ENCODE data around the gene MIEF1.

Gene MIEF1

DNA sequence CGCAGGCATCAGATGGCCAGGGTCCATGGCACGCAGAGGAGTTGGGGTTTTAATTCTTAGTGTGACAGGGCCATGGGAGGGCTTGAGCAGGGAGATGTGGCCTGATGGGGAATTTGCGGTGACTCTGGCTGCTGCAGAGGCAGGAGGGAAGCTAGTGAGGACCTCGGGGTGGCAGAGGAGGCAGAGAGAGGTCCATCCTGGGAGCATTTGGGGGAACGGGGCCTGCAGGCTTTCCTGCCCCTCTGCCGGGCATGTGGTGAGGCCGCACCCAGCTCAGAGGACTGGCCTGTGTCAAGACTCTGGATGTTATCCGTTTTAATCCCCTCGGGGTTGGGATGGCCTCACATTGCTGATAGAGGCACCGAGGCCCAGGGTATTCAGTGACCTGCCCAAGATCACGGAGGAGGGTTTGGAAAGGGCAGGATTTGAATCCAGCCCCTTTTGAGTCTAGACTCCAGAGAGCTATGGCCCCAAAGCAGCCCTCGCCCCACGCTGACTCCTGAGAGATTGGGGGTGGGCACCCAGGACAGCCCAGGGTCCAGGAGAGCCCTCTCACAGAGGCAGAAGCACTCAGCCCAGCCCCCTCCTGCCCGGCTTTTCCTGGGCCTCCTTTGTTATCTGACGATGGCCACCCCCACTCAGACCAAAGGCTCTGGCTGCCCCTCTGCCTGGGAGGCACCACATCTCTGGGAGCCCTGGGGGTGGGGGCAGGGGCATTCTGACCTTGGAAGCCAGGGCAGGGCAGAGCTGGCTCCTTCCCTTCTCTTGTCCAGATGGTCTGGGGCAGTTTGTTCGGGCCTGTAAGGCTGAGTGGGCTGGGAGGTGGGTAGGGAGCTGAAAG, 31.4 kb upstream of the MIEF1 start:
- no peak for DNase-seq (ENCODE audit: low read depth)

- DNase-seq (ENCODE audit: low read depth), result no peak
These were observed 30.5 kb upstream of the MIEF1 start for GRCh38 chr22:39471381-39472141.

DNA sequence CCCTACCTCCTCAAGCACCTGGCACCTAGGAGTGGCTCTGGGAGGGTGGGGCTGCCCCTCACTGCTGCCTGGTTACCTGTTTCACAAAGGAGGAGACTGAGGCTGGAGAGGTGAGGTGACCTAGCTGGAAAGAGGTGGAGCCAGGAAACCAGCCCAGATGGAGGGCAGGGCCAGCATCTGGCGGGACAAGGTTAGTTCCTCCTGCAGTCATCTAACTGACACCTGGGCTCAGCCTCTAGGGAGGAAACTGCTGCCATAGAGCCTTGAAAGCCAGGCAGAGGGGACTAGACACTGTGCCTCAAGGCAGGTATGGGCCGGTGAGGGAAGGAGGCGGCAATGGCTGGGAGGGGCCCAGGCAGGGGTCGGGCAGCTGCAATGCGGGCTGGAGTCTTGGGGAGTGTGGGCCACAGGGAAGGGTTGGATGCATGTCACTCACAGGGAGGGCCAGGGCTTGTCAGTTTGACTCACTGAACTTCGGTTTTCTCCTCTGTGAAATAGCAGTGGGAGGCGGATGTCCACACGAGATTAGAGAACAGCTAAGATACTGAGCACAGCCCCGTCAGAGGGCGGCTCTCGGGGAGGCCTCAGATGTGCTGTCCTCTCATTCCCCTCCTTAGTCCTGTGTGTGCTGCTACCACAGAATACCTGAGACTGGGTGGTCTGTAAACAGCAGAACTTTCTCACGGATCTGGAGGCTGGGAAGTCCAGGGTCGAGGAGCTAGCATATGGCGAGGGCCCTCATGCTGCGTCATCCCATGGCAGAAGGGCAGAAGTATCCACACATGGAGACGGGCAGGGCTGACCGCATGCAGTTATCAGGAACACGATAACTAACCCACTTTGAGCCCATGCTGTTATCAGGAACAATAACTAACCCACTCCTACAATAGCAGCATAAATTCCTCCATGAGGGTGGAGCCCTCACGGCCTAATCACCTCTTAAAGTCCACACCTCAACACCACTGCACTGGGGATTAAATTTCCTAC, 29.2 kb upstream of the MIEF1 start:
- no peak for DNase-seq (ENCODE audit: low read depth)

- DNase-seq (ENCODE audit: low read depth), result no peak
These were observed 28.2 kb upstream of the MIEF1 start for GRCh38 chr22:39473851-39474250.

DNA sequence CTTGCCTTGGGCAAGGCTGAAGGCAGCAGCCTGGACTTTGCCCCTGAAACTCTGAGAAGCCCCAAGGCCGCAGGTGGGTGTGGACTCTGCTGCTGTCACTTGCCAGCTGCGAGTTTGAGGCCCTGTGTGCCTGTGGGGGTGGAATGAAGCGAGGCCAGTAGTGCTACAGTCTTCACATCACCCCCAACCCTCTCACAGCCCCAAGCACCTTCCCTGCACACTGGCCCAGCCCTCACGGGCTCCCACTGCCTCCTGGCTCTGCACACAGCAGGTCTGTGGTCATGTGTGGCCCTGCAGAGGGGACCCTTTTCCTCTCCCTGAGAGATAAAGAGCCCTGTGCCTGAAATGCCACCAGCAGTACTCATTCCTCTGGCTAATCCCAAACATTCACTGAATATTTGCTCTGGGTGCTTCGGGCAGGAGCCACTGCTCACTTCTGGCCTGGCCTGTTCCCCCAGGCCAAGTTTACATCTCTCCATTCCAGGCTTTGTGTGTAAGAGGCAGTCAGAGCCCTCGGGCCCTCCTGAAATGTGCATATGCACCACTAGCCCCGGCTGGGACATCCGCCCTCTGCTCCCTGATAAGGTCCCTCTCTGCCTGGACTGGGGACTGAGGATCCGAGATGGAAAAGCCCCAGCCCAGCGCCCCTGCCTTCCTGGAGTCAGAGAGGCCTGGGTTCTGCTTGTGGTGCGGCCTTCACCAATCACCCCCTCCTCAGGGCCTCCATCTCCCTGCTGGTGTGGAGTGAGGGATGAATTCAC, 27.6 kb upstream of the MIEF1 start:
- no peak for DNase-seq (ENCODE audit: low read depth)

GRCh38 chr22:39475337-39475736, 26.8 kb upstream of the MIEF1 start:
- DNase-seq (ENCODE audit: low read depth), result no peak

GRCh38 chr22:39475902-39476301, 26.2 kb upstream of the MIEF1 start:
- DNase-seq (ENCODE audit: low read depth), result no peak

GRCh38 chr22:39476664-39477063, 25.4 kb upstream of the MIEF1 start:
- DNase-seq (ENCODE audit: low read depth), result no peak

DNA sequence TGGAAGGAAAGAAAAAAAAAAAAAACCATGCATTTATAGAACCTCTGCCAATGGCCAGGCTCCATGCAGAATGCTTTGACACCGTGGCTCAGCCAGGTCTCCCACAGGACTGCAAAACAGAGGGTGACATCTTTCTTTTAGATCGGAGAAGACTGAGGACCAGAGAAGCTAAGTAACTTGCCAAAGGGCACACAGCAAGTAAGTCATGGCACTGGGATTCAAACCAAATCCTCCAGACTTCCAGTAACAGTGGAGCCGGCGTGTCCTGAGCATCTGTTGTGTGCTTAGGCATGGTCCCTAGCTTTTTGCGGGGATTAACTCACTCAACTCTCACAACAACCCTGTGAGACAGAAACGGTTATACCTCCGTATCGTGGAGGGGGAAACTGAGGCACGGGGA, 24.5 kb upstream of the MIEF1 start:
- DNase-seq (ENCODE audit: low read depth), result no peak

GRCh38 chr22:39478441-39478850, 23.6 kb upstream of the MIEF1 start:
- DNase-seq (ENCODE audit: low read depth), result no peak

GRCh38 chr22:39479254-39479653, 22.8 kb upstream of the MIEF1 start:
- no peak for DNase-seq (ENCODE audit: low read depth)

GRCh38 chr22:39480557-39480956, 21.5 kb upstream of the MIEF1 start:
- no peak for DNase-seq (ENCODE audit: low read depth)

DNA sequence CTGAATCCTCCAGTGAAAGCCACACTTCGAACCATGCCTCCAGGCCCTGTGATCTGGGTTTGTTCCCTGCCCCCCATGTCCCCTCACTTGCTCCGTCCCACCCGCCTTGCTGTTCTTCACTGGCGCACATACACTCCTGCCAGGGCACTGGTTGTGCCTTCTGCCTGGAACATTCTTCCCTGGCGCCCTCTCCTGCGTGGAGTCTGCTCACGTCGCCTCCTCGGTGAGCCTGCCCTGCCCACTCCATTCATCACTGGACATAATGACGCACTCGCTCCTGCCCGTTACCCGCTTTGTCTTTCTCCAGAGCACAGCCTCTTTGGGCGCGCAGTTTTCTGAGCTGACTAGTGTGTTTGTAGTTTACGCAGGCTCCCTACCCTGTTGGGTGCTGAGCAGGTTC, 21.0 kb upstream of the MIEF1 start:
- no peak for DNase-seq (ENCODE audit: low read depth)

DNA sequence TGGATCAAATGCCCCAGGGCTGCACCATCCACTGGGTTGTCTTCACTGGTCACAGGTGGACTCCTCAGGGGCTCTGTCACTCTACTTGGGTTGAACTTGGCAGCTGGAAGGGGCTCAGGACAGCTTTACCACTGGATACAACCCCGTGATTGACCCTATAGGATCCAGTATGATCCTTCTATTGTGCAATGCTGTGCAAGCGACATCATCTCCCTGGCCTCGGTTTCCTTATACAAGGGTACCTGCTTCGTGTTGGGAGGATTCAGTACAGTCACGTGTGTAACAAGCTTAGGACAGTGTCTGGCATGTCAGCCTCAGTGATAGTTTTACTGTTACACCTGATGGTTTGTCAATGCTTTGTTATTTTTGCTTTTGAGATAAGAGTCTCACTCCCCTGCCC, 20.5 kb upstream of the MIEF1 start:
- no peak for DNase-seq (ENCODE audit: low read depth)

- no peak for DNase-seq (ENCODE audit: low read depth)
These were observed 19.3 kb upstream of the MIEF1 start for GRCh38 chr22:39482768-39483167.

DNA sequence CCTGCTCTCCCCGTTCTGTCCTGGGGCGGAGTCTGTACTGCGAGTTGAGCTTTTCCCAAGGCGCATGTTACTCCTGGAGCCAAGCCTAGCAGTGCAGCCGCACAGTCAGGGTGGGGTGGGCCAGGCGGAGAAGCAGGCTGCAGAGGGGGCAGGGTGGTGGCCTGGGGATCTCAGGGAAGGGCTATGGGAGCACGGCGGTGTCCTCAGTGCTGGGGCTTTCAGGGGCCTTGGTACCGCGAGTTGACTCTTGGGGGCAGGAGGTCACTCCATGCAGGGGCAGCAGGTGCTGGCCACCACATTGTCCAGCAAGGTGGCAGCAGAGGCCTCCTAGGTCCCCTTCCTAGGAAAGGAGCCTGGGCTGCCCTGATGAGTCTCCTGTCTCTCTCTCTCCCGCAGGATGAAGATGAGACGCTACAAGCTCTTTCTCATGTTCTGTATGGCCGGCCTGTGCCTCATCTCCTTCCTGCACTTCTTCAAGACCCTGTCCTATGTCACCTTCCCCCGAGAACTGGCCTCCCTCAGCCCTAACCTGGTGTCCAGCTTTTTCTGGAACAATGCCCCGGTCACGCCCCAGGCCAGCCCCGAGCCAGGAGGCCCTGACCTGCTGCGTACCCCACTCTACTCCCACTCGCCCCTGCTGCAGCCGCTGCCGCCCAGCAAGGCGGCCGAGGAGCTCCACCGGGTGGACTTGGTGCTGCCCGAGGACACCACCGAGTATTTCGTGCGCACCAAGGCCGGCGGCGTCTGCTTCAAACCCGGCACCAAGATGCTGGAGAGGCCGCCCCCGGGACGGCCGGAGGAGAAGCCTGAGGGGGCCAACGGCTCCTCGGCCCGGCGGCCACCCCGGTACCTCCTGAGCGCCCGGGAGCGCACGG, 14.9 kb upstream of the MIEF1 start:
- no peak for DNase-seq (ENCODE audit: low read depth)

DNA sequence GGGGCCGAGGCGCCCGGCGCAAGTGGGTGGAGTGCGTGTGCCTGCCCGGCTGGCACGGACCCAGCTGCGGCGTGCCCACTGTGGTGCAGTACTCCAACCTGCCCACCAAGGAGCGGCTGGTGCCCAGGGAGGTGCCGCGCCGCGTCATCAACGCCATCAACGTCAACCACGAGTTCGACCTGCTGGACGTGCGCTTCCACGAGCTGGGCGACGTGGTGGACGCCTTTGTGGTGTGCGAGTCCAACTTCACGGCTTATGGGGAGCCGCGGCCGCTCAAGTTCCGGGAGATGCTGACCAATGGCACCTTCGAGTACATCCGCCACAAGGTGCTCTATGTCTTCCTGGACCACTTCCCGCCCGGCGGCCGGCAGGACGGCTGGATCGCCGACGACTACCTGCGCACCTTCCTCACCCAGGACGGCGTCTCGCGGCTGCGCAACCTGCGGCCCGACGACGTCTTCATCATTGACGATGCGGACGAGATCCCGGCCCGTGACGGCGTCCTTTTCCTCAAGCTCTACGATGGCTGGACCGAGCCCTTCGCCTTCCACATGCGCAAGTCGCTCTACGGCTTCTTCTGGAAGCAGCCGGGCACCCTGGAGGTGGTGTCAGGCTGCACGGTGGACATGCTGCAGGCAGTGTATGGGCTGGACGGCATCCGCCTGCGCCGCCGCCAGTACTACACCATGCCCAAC, 14.1 kb upstream of the MIEF1 start:
- DNase-seq (ENCODE audit: low read depth), result no peak

DNA sequence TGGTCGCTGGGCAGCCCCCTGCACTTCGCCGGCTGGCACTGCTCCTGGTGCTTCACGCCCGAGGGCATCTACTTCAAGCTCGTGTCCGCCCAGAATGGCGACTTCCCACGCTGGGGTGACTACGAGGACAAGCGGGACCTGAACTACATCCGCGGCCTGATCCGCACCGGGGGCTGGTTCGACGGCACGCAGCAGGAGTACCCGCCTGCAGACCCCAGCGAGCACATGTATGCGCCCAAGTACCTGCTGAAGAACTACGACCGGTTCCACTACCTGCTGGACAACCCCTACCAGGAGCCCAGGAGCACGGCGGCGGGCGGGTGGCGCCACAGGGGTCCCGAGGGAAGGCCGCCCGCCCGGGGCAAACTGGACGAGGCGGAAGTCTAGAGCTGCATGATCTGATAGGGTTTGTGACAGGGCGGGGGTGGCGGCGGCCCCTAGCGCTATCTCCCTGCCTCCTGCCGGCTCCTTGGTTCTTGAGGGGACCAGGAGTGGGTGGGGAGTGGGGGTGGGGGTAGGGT, 13.5 kb upstream of the MIEF1 start:
- no peak for DNase-seq (ENCODE audit: low read depth)

All from stimulated activated CD8-positive, alpha-beta memory T cell treated with anti-CD3 and anti-CD28 coated beads, Interleukin-12 subunit alpha, Interleukin-12 subunit beta, amount 100 ng/mL, for 1 hour (primary cell).